Cardiac muscle cell (in vitro differentiated cells and primary cell): Measurements from ENCODE around the gene NKIRAS2. TPM values are rescaled to one million over a fixed set of nuclear protein-coding genes. Genes with fewer than 3 reads are reported as not detected.
A peak's percentile ranks its signal among the peaks of the same experiment; 100 is the strongest.

Experiments
- DNase-seq, 2 donors: peaks; one replicate each; pipeline versions ENCODE4 v3.0.0 to v3.0.0-alpha.2; 2010 to 2017; ENCODE audit warnings: low read depth in 1 of 2, low spot score in 1 of 2
- H3K27ac ChIP-seq: fragments of 200-600 bp; sonication (generic); 2 replicates; pipeline ENCODE4 v1.5.1; 2016
- H3K27me3 ChIP-seq: fragments of 200-600 bp; sonication (generic); 2 replicates; pipeline ENCODE4 v1.6.0; 2016; ENCODE audit warnings: control low read depth
- H3K36me3 ChIP-seq: fragments of 200-600 bp; sonication (generic); 2 replicates; pipeline ENCODE4 v1.5.1; 2016; ENCODE audit warnings: control low read depth
- H3K4me1 ChIP-seq: fragments of 200-600 bp; sonication (generic); 2 replicates; pipeline ENCODE4 v1.8.1; 2017; ENCODE audit warnings: low read depth, mild to moderate bottlenecking, mixed run types
- H3K4me3 ChIP-seq: fragments of 200-600 bp; sonication (generic); 2 replicates; pipeline ENCODE4 v1.5.1; 2016; ENCODE audit warnings: mild to moderate bottlenecking
- H3K9me3 ChIP-seq: fragments of 200-600 bp; sonication (generic); 2 replicates; pipeline ENCODE4 v1.5.1; 2017; ENCODE audit warnings: low read depth, mild to moderate bottlenecking, control low read depth
- polyA plus RNA-seq: library from polyadenylated mRNA; unstranded; fragments of >200 nt; fragmentation: Nextera tagmentation; extraction: Ambion mirVana; gene quantifications from 2 replicates; pipeline ENCODE4 v1.2.1, GENCODE V29; 2016
- total RNA-seq: library from RNA; depleted of rRNA; stranded (reverse); fragments of >200 nt; gene quantifications from 2 replicates; pipeline ENCODE4 v1.2.3, GENCODE V29; 2016
- TF ChIP-seq, protein P1 (sequence below): IDR thresholded peaks from 2 replicates; pipeline ENCODE4 v1.5.1; 2012; ENCODE audit warnings: low read depth, mild to moderate bottlenecking, low read length

The NKIRAS2 gene
- total and polyA plus RNA-seq, 2 experiments from 2014 or later: 98.2 to 113 TPM

DNA sequence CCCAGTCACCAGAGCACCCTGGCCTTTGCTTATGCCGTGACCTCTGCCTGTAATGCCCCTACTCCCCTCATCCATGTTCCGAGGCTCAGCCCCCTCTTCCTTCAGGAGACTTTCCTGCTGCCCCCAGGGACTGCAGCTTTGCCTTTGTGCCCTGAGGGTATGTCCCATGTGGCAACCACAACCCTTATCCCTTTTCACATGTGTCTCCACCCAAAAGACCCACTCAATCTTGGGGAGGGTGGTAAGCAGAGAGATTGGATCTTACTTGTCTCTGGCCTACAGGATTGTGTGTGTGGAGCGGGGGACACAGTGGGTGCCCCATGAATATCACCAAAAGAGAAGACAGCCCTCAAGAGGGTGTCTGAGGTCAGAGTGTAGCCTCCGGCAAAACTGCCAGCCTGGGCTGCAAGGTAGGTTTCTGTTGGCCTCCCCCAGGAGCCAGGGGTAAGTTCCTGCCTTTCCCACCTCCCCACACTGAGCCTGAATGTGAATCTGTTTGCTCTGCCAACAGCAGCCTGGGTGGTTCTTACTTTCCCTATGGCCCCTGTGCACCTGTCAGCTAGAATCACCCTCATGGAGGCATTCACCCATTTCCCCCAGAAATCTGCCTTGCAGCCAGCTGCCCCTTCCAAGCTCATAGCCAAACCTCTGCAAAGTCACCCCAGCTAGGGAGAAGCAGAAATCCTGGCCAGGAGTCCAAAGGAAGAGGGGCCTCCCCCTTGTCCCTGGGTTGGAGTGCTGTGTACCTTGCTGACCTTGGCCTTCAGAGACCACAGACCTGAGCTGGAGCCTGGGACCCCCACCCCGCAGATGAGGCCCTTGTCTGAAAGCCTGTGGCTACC, 42.0 kb downstream of the NKIRAS2 start:
- TF ChIP-seq, protein P1, sequence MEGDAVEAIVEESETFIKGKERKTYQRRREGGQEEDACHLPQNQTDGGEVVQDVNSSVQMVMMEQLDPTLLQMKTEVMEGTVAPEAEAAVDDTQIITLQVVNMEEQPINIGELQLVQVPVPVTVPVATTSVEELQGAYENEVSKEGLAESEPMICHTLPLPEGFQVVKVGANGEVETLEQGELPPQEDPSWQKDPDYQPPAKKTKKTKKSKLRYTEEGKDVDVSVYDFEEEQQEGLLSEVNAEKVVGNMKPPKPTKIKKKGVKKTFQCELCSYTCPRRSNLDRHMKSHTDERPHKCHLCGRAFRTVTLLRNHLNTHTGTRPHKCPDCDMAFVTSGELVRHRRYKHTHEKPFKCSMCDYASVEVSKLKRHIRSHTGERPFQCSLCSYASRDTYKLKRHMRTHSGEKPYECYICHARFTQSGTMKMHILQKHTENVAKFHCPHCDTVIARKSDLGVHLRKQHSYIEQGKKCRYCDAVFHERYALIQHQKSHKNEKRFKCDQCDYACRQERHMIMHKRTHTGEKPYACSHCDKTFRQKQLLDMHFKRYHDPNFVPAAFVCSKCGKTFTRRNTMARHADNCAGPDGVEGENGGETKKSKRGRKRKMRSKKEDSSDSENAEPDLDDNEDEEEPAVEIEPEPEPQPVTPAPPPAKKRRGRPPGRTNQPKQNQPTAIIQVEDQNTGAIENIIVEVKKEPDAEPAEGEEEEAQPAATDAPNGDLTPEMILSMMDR: no peak
- no peaks in the 10 kb centered on the region for H3K36me3 ChIP-seq
- no peaks in the 10 kb centered on the region for H3K27me3 ChIP-seq

DNA sequence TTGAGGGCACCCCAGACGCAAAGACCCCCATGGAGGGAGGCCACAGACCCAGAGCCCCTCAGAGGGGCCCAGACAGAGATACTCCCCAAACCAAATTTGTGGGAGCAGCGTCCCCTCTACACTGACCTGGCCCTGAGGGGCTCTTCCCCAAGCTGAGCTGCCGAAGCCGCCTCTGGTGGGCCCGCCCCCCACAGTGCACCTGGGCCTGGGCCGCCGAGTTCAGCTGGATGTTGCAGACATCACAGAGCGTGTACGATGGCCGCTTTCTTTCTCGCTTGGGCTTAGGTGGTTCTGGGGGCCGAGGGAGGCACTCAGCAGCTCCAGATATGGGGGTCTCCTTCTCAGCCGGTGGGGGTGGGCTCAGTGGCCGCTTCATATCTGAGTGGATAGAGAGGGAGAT, 42.8 kb downstream of the NKIRAS2 start:
- Histone ChIP-seq H3K9me3 (no peaks in the 10 kb centered on the region), H3K27me3 (no peaks in the 10 kb centered on the region), H3K36me3 (no peaks in the 10 kb centered on the region), H3K4me3 (no peak overlapping the region), H3K27ac (no peak overlapping the region), H3K4me1 (peaks cover 4% of the 10 kb centered on the region)
- TF ChIP-seq, protein P1: no peak
- no peak for DNase-seq

More for the DNA sequence above, 42.0 kb downstream of the NKIRAS2 start:
- no peaks in the 10 kb centered on the region for H3K9me3 ChIP-seq
- no peak overlapping the region for H3K4me3 ChIP-seq
- H3K4me1 ChIP-seq: peaks cover 4% of the 10 kb centered on the region
- DNase-seq: no peak
- H3K27ac ChIP-seq: no peak overlapping the region

DNA sequence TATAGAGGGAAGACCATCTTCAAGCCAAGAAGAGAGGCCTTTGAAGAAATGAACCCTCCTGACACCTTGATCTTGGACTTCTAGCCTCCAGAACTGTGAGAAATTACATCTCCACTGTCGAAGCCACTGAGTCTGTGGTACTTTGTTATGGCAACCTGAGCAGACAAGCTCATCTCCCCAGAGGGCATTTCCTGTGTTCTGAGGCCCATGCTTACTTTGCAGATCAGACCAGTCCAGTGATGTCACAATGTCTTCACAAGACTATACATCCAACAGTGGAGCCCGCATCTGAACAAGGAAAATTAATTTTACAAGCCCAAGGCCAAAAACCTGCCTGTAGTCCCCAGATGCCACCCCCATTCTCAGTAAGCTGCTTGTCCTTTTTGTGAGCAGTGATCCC, 45.3 kb downstream of the NKIRAS2 start:
- TF ChIP-seq, protein P1: no peak
- H3K9me3 ChIP-seq: no peaks in the 10 kb centered on the region

DNA sequence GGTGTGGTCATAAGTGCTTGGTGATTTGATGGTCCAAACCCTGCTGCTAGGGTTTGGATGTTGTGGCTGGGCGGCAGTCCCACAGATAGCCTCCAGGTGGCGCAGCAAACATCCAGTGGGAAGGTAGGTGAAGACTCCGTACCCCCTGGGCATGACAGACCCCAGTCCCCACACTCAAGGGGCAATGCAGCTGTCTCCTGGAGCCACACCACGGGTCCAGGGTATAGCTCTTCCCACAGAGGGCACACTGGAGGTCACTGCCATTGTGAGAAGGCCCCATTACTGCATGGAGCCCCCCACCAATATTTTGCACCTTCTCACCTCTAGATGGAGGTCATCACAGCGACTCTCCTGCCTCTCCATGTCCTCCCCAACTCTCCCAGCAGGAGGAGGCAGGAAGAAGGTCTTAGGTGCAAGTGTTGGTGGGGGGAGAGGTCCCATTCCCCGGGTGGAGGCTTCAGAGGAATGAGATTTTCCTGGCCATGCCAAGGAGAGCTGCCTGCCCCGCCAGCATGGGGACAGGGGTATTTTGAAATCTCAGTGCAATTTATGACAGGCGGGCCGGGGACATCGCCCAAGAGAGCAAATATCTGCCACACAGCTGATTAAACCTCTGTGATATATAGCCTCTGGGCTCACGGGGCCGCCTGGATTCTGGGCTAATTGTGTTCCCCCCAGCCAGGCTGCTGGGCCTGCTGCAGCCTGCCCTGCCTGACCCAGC, 47.6 kb downstream of the NKIRAS2 start:
- H3K36me3 ChIP-seq: no peaks in the 10 kb centered on the region
- no peak overlapping the region for H3K4me3 ChIP-seq
- no peaks in the 10 kb centered on the region for H3K9me3 ChIP-seq
- H3K27ac ChIP-seq: no peak overlapping the region
- peak; percentile 56 to 68 for DNase-seq
- H3K27me3 ChIP-seq: peaks cover 12% of the 10 kb centered on the region
- H3K4me1 ChIP-seq: peaks cover 4% of the 10 kb centered on the region
- TF ChIP-seq, protein P1: peak; percentile 96

More for the DNA sequence above, 45.3 kb downstream of the NKIRAS2 start:
- Histone ChIP-seq H3K36me3 (no peaks in the 10 kb centered on the region), H3K4me3 (no peak overlapping the region), H3K4me1 (peaks cover 4% of the 10 kb centered on the region), H3K27me3 (no peaks in the 10 kb centered on the region), H3K27ac (no peak overlapping the region)
- DNase-seq: no peak

GRCh38 chr17:42068979-42069378, 49.1 kb downstream of the NKIRAS2 start:
- no peak overlapping the region for H3K27ac ChIP-seq
- no peaks in the 10 kb centered on the region for H3K36me3 ChIP-seq
- DNase-seq: no peak
- H3K9me3 ChIP-seq: no peaks in the 10 kb centered on the region
- H3K4me3 ChIP-seq: no peak overlapping the region
- TF ChIP-seq, protein P1: no peak
- no peaks in the 10 kb centered on the region for H3K4me1 ChIP-seq
- H3K27me3 ChIP-seq: peaks cover 18% of the 10 kb centered on the region
